GM03348 (cell line): Measurements from ENCODE around the gene ACVR1B.

Experiments used
- DNase-seq: peaks from one replicate; pipeline ENCODE4 v3.0.0; 2012; ENCODE audit warnings: low spot score

The ACVR1B gene

DNA sequence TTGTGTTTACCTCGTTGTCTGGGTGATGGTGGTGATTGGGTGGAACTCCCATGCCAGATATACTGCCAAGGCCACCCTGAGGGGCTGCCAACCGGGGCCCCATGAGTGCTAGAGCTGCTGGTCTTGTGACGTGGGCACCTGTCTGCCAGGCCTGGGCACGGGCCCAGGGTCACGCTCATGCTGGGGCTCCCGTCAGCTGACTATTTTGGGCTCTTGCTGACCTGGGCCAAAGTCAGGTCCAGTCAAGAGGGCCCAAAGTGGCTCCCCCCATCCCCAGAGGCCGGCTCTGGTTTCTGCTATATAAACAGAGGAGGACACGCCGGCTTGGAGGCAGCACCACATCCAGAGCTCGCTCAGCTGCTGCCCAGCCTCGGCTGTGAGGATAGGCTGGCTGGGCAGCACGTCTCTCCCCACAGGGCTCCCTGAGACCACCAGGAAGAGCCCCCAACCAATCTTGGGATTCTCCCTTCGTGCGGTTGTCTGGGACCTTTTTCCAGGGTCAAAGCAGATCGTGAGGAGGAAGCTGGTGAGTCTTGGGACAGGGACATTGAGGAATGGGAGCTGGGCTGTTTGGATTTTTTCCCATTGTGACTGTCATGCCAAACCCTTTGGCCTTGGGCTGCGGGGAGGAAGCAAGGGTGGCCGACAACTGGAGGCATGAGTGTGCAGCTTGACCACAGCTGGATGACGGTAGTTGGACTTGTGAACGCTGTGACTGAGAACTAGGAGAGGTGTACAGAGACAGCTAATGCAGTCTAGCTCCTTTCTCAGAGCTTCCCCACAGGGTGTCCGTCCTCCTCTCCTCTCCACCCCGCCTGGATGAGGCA, 92.1 kb downstream of the ACVR1B start:
- DNase-seq, result peak; percentile 33

GRCh38 chr12:52044292-52044983, 92.9 kb downstream of the ACVR1B start:
- DNase-seq, result peak; percentile 91

DNA sequence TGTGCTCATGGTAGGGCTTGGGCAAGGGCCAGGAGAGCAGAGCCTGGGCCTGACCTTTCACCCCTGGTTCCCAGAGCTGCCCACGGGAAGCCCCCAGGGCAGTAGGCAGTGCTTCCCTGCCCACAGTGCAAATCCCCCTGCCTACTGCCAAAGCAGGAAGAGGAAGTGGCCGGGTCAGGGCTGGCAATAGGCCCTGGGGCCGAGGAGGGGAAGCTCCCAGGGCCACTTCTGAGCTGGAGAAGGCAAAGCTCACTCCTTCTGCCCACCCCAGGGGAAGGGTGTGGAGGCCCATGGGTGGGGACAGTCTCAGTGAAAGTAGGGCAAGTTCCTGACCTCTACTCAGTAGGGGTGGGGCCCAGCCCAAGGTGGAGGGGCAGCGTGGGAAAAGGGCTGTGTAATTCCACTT, 94.3 kb downstream of the ACVR1B start:
- no peak for DNase-seq
